HEK293 (cell line): Measurements from ENCODE around the gene CD3G.
A peak's percentile ranks its signal among the peaks of the same experiment; 100 is the strongest.

ENCODE experiments used
- GLI4 ChIP-seq: fragments of 450-650 bp; formaldehyde crosslinking; IDR thresholded peaks from 2 replicates; pipeline ENCODE4 v1.5.1; 2016; ENCODE audit warnings: missing biosample characterization, missing genetic modification characterization
- KLF1 ChIP-seq: fragments of 450-650 bp; formaldehyde crosslinking; IDR thresholded peaks from 2 replicates; pipeline ENCODE4 v1.5.1; 2016; ENCODE audit warnings: missing biosample characterization, missing genetic modification characterization
- KLF16 ChIP-seq: fragments of 450-650 bp; formaldehyde crosslinking; IDR thresholded peaks from 2 replicates; pipeline ENCODE4 v1.5.1; 2017; ENCODE audit warnings: missing biosample characterization, missing genetic modification characterization
- PRDM10 ChIP-seq: fragments of 450-650 bp; formaldehyde crosslinking; IDR thresholded peaks from 2 replicates; pipeline ENCODE4 v1.5.1; 2016; ENCODE audit warnings: missing biosample characterization, missing genetic modification characterization
- PRDM2 ChIP-seq: fragments of 450-650 bp; formaldehyde crosslinking; IDR thresholded peaks from 2 replicates; pipeline ENCODE4 v1.5.1; 2016; ENCODE audit warnings: missing biosample characterization, missing genetic modification characterization, borderline replicate concordance
- ZBTB48 ChIP-seq: fragments of 450-650 bp; formaldehyde crosslinking; IDR thresholded peaks from 2 replicates; pipeline ENCODE4 v1.5.1; 2016; ENCODE audit warnings: missing biosample characterization, missing genetic modification characterization
- ZBTB7A ChIP-seq: fragments of 450-650 bp; formaldehyde crosslinking; IDR thresholded peaks from 2 replicates; pipeline ENCODE4 v1.5.1; 2016; ENCODE audit warnings: low read depth, missing biosample characterization, missing genetic modification characterization
- ZNF133 ChIP-seq: fragments of 450-650 bp; formaldehyde crosslinking; IDR thresholded peaks from 2 replicates; pipeline ENCODE4 v1.5.1; 2016; ENCODE audit warnings: missing biosample characterization, missing genetic modification characterization
- ZNF148 ChIP-seq: fragments of 450-650 bp; formaldehyde crosslinking; IDR thresholded peaks from 2 replicates; pipeline ENCODE4 v1.5.0; 2017; ENCODE audit warnings: missing biosample characterization, missing genetic modification characterization, borderline replicate concordance
- ZNF18 ChIP-seq: fragments of 450-650 bp; formaldehyde crosslinking; IDR thresholded peaks from 2 replicates; pipeline ENCODE4 v1.5.1; 2016; ENCODE audit warnings: missing biosample characterization, missing genetic modification characterization
- ZNF513 ChIP-seq: fragments of 450-650 bp; IDR thresholded peaks from 2 replicates; pipeline ENCODE4 v1.5.1; 2018; ENCODE audit warnings: missing biosample characterization, missing genetic modification characterization
- ZNF580 ChIP-seq: fragments of 450-650 bp; formaldehyde crosslinking; IDR thresholded peaks from 2 replicates; pipeline ENCODE4 v1.5.1; 2016; ENCODE audit warnings: missing biosample characterization, missing genetic modification characterization
- ZNF600 ChIP-seq: fragments of 450-650 bp; formaldehyde crosslinking; IDR thresholded peaks from 2 replicates; pipeline ENCODE4 v1.5.1; 2016; ENCODE audit warnings: missing biosample characterization, missing genetic modification characterization
- ZNF639 ChIP-seq: fragments of 450-650 bp; formaldehyde crosslinking; IDR thresholded peaks from 2 replicates; pipeline ENCODE4 v1.5.1; 2016; ENCODE audit warnings: missing biosample characterization, missing genetic modification characterization
- ZNF707 ChIP-seq: fragments of 450-650 bp; formaldehyde crosslinking; IDR thresholded peaks from 2 replicates; pipeline ENCODE4 v1.5.1; 2016; ENCODE audit warnings: missing biosample characterization, missing genetic modification characterization
- ZNF768 ChIP-seq: fragments of 450-650 bp; formaldehyde crosslinking; IDR thresholded peaks from 2 replicates; pipeline ENCODE4 v1.5.1; 2018; ENCODE audit warnings: missing biosample characterization, mild to moderate bottlenecking, missing genetic modification characterization
- ZNF777 ChIP-seq: fragments of 450-650 bp; formaldehyde crosslinking; IDR thresholded peaks from 2 replicates; pipeline ENCODE4 v1.5.1; 2017; ENCODE audit warnings: missing biosample characterization, missing genetic modification characterization, borderline replicate concordance
- TF ChIP-seq, protein P1 (sequence below): fragments of 450-650 bp; formaldehyde crosslinking; IDR thresholded peaks from 2 replicates; pipeline ENCODE4 v1.5.1; 2016; ENCODE audit warnings: missing biosample characterization, missing genetic modification characterization

Gene CD3G

DNA sequence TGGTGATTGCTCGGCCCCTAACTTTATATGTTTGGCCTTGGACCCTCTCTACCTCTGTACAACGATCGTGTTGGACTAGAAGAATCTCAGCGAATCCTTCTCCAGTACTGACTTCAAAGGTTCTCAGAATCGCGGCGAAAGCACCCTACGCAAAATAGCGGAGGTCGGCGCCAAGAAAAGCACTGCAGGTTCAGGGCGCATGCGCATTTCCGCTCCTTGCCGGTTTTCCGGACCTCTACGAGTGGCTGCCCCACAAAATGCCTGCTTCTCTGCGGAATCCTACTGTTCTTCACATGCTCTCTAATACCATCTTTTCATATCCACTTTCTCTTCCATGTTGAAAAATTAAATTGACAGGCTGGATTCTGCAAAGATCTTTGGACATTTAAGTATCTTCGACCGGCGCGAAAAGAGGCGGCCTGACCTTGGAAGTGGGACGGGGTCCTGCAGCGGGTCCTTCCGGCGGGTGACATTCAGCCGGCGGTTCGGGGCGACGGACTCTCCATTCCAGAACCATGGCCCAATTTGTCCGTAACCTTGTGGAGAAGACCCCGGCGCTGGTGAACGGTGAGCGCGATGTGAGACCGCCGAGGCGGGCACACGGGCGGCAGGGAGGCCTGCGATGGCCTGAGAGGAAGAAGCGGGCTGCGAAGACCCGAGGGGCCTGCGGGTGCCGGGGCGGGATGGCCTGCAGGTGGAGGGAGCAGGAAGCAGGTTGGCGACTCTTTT is 57.2 kb downstream of the CD3G start, which contains the start of gene ATP5MG (continued):
- TF ChIP-seq PRDM10 (peak; percentile 99), ZNF133 (tag by site-specific recombination) (no peak), KLF16 (tag by site-specific recombination) (no peak), ZNF513 (no peak), KLF1 (tag by site-specific recombination) (no peak), ZNF148 (tag by site-specific recombination) (no peak), ZNF639 (tag by site-specific recombination) (no peak), ZNF777 (tag by site-specific recombination) (no peak), ZNF580 (tag by site-specific recombination) (no peak; the same call in 1 of the 2 replicates), ZBTB7A (tag by site-specific recombination) (no peak), PRDM2 (tag by site-specific recombination) (no peak), ZNF768 (tag by site-specific recombination) (no peak), ZNF18 (tag by site-specific recombination) (0 out of 2 replicates have a peak, but pooled peaks have one; percentile 14), ZNF600 (tag by site-specific recombination) (peak; percentile 98), ZBTB48 (tag by site-specific recombination) (no peak), ZNF707 (tag by site-specific recombination) (no peak), GLI4 (tag by site-specific recombination) (no peak)
- TF ChIP-seq, protein P1, sequence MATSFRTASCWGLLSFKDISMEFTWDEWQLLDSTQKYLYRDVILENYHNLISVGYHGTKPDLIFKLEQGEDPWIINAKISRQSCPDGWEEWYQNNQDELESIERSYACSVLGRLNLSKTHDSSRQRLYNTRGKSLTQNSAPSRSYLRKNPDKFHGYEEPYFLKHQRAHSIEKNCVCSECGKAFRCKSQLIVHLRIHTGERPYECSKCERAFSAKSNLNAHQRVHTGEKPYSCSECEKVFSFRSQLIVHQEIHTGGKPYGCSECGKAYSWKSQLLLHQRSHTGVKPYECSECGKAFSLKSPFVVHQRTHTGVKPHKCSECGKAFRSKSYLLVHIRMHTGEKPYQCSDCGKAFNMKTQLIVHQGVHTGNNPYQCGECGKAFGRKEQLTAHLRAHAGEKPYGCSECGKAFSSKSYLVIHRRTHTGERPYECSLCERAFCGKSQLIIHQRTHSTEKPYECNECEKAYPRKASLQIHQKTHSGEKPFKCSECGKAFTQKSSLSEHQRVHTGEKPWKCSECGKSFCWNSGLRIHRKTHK (tag by site-specific recombination): no peak
